HCT116 (cell line): ENCODE data around the gene QPCT. TPM values are rescaled to one million over a fixed set of nuclear protein-coding genes. Genes with fewer than 3 reads are reported as not detected.

Source experiments
- ATAC-seq: fragments of 200-7000 bp; cut with Tn5 transposase; 2 replicates; pipeline ENCODE4 v1.9.1; 2020; ENCODE audit warnings: mild to moderate bottlenecking, moderate library complexity
- BruUV-seq: library from RNA; stranded (reverse); fragments of 400-500 nt; replicated peaks from 2 replicates; lab custom pipeline; 2021; lab: Mats Ljungman, UMichigan
- CTCF ChIA-PET: fragments of 300-600 bp; sonication (Branson Sonifier 250); formaldehyde crosslinking; loops from one replicate; lab custom pipeline; 2021; ENCODE audit warnings: antibody characterized with exemption; lab: Charles Lee
- POLR2A ChIA-PET: fragments of 300-600, 350-600 bp; sonication (Branson Sonifier 250); formaldehyde crosslinking; loops from one replicate; lab custom pipeline; 2021; ENCODE audit warnings: antibody characterized with exemption; lab: Charles Lee
- RAD21 ChIA-PET, 2 experiments: fragments of 300-600 bp; sonication (Branson Sonifier 250); formaldehyde crosslinking; loops; one replicate each; lab custom pipeline; 2023; ENCODE audit warnings: low total read pairs in 2 of 2; ENCODE audit not compliant: uncharacterized antibody in 2 of 2, unreplicated experiment in 2 of 2, low non-redundant PET in 1 of 2; lab: Charles Lee
- DNase-seq: peaks from one replicate; pipeline ENCODE4 v3.0.0-alpha.2; 2010; ENCODE audit warnings: low read depth, low spot score
- H2AFZ ChIP-seq: fragments of 200-600 bp; shearing (Covaris generic), sonication (generic); 2 replicates; pipeline ENCODE4 v1.6.1; 2017; ENCODE audit warnings: low read depth, mixed run types, mixed read lengths, antibody characterized with exemption, low read length; ENCODE audit not compliant: poor library complexity, severe bottlenecking
- H3K27ac ChIP-seq: 2 replicates; pipeline ENCODE4 v1.5.1; 2012; ENCODE audit warnings: low read depth, low read length
- H3K27me3 ChIP-seq: fragments of 200-600 bp; sonication (generic); 2 replicates; pipeline ENCODE4 v1.6.1; 2016; ENCODE audit warnings: mixed run types, low read length, mixed read lengths; ENCODE audit not compliant: insufficient read depth
- H3K36me3 ChIP-seq, 2 experiments: fragments of 200-500 bp in 1 of 2; fragments of 200-600 bp in 1 of 2; sonication (Bioruptor generic) in 1 of 2; sonication (generic) in 1 of 2; 2 replicates each; pipeline versions ENCODE4 v1.5.1 to v1.6.1; 2014 to 2016; ENCODE audit warnings: low read length in 2 of 2, inconsistent platforms in 1 of 2, mixed read lengths in 1 of 2, mixed run types in 1 of 2; ENCODE audit not compliant: insufficient read depth in 2 of 2, control insufficient read depth in 1 of 2
- H3K4me1 ChIP-seq, 2 experiments: fragments of 200-600 bp in 1 of 2; sonication (generic) in 1 of 2; 2 replicates each; pipeline versions ENCODE4 v1.5.1 to v1.6.1; 2012 to 2017; ENCODE audit warnings: low read length in 2 of 2, inconsistent platforms in 1 of 2, mild to moderate bottlenecking in 1 of 2, mixed read lengths in 1 of 2, mixed run types in 1 of 2, moderate library complexity in 1 of 2; ENCODE audit not compliant: insufficient read depth in 2 of 2, control insufficient read depth in 1 of 2
- H3K4me2 ChIP-seq: fragments of 200-600 bp; sonication (generic); 2 replicates; pipeline ENCODE4 v1.6.1; 2017; ENCODE audit warnings: mixed run types, low read length, mixed read lengths
- H3K4me3 ChIP-seq, 2 experiments: fragments of 200-600 bp in 1 of 2; sonication (generic) in 1 of 2; replicated peaks in 1 of 2; 2 replicates each; pipeline ENCODE4 v1.5.1; 2011 to 2016; ENCODE audit warnings: low read length in 2 of 2, control low read depth in 1 of 2, low read depth in 1 of 2, mild to moderate bottlenecking in 1 of 2, mixed read lengths in 1 of 2, mixed run types in 1 of 2
- H3K79me2 ChIP-seq: fragments of 200-600 bp; sonication (generic); 2 replicates; pipeline ENCODE4 v1.6.1; 2017; ENCODE audit warnings: mild to moderate bottlenecking, mixed run types, low read length, moderate library complexity, mixed read lengths; ENCODE audit not compliant: insufficient read depth
- H3K9ac ChIP-seq: fragments of 200-600 bp; sonication (generic); 2 replicates; pipeline ENCODE4 v1.6.1; 2016; ENCODE audit warnings: low read length, mixed read lengths
- H3K9me2 ChIP-seq: fragments of 200-600 bp; sonication (generic), shearing (Covaris generic); 2 replicates; pipeline ENCODE4 v1.6.1; 2017; ENCODE audit warnings: mixed run types, mild to moderate bottlenecking, moderate library complexity; ENCODE audit not compliant: insufficient read depth
- H3K9me3 ChIP-seq, 2 experiments: fragments of 200-500 bp in 1 of 2; fragments of 200-600 bp in 1 of 2; sonication (Bioruptor generic) in 1 of 2; sonication (generic) in 1 of 2; 2 replicates each; pipeline ENCODE4 v1.6.1; 2014 to 2017; ENCODE audit warnings: low read length in 2 of 2, mixed read lengths in 2 of 2, inconsistent platforms in 1 of 2, low read depth in 1 of 2, mild to moderate bottlenecking in 1 of 2, mixed run types in 1 of 2, moderate library complexity in 1 of 2; ENCODE audit not compliant: control insufficient read depth in 1 of 2, insufficient read depth in 1 of 2
- H4K20me1 ChIP-seq: fragments of 200-600 bp; sonication (generic), shearing (Covaris generic); 2 replicates; pipeline ENCODE4 v1.6.1; 2017; ENCODE audit warnings: mixed run types, mild to moderate bottlenecking, moderate library complexity; ENCODE audit not compliant: insufficient read depth
- ATF3 ChIP-seq: IDR thresholded peaks from 2 replicates; pipeline ENCODE4 v1.6.1; 2012
- CBX3 ChIP-seq: IDR thresholded peaks from 2 replicates; pipeline ENCODE4 v1.6.1; 2012; ENCODE audit warnings: low read depth
- CEBPB ChIP-seq: IDR thresholded peaks from 2 replicates; pipeline ENCODE4 v1.6.1; 2012; ENCODE audit warnings: low read depth
- EGR1 ChIP-seq: IDR thresholded peaks from 2 replicates; pipeline ENCODE4 v1.6.1; 2012; ENCODE audit warnings: low read depth
- ELF1 ChIP-seq: IDR thresholded peaks from 2 replicates; pipeline ENCODE4 v1.6.1; 2012; ENCODE audit warnings: low read depth, borderline replicate concordance
- EZH2 ChIP-seq: fragments of 200-600 bp; sonication (generic); IDR thresholded peaks from 2 replicates; pipeline ENCODE4 v1.6.1; 2017; ENCODE audit warnings: antibody characterized with exemption, mixed run types
- FOSL1 ChIP-seq: IDR thresholded peaks from 2 replicates; pipeline ENCODE4 v1.6.1; 2012; ENCODE audit warnings: low read depth
- JUND ChIP-seq: IDR thresholded peaks from 2 replicates; pipeline ENCODE4 v1.6.1; 2012
- POLR2A ChIP-seq: IDR thresholded peaks from 2 replicates; pipeline ENCODE4 v1.7.0; 2011; ENCODE audit warnings: borderline replicate concordance; ENCODE audit not compliant: insufficient read depth, insufficient read length; ENCODE audit errors: extremely low read depth
- POLR2AphosphoS5 ChIP-seq: IDR thresholded peaks from 2 replicates; pipeline ENCODE4 v1.6.1; 2011; ENCODE audit warnings: mild to moderate bottlenecking, low read depth, low read length, moderate library complexity
- RAD21 ChIP-seq: IDR thresholded peaks from 2 replicates; pipeline ENCODE4 v1.6.1; 2012; ENCODE audit warnings: low read depth, mild to moderate bottlenecking
- SIN3A ChIP-seq: IDR thresholded peaks from 2 replicates; pipeline ENCODE4 v1.6.1; 2012; ENCODE audit warnings: low read depth
- SP1 ChIP-seq: IDR thresholded peaks from 2 replicates; pipeline ENCODE4 v1.6.1; 2012; ENCODE audit warnings: low read depth
- SRF ChIP-seq: IDR thresholded peaks from 2 replicates; pipeline ENCODE4 v1.6.1; 2012; ENCODE audit warnings: low read depth
- TCF7L2 ChIP-seq: IDR thresholded peaks from 2 replicates; pipeline ENCODE4 v1.7.0; 2011; ENCODE audit warnings: borderline replicate concordance, inconsistent platforms; ENCODE audit not compliant: insufficient read depth, insufficient read length; ENCODE audit errors: extremely low read depth
- YY1 ChIP-seq: IDR thresholded peaks from 2 replicates; pipeline ENCODE4 v1.6.1; 2011; ENCODE audit warnings: low read length, low read depth, moderate library complexity, mild to moderate bottlenecking; ENCODE audit not compliant: insufficient replicate concordance; ENCODE audit errors: extremely low read depth
- ZBTB33 ChIP-seq: IDR thresholded peaks from 2 replicates; pipeline ENCODE4 v1.6.1; 2011; ENCODE audit warnings: mild to moderate bottlenecking, low read length, moderate library complexity; ENCODE audit not compliant: insufficient replicate concordance; ENCODE audit errors: extremely low read depth
- ZFX ChIP-seq: fragments of 450-650 bp; IDR thresholded peaks from 2 replicates; pipeline ENCODE4 v1.6.1; 2017
- ZNF274 ChIP-seq: fragments of 200-500 bp; sonication (Bioruptor generic); IDR thresholded peaks from 2 replicates; pipeline ENCODE4 v1.6.1; 2014; ENCODE audit warnings: mild to moderate bottlenecking, low read depth, low read length, inconsistent platforms
- intact Hi-C: fragments of 100-400 bp; cut with micrococcal nuclease; formaldehyde crosslinking; loops from 2 replicates; pipeline ENCODE4 v1.10.0; 2022
- total RNA-seq: library from RNA; stranded (reverse); gene quantifications from one replicate; pipeline ENCODE4 v1.2.1, GENCODE V29; 2021; ENCODE audit not compliant: unreplicated experiment
- TF ChIP-seq, protein P1 (sequence below): IDR thresholded peaks from 2 replicates; pipeline ENCODE4 v1.6.1; 2012

QPCT gene
- total RNA-seq, 1 experiment from 2014 or later: not detected

DNA sequence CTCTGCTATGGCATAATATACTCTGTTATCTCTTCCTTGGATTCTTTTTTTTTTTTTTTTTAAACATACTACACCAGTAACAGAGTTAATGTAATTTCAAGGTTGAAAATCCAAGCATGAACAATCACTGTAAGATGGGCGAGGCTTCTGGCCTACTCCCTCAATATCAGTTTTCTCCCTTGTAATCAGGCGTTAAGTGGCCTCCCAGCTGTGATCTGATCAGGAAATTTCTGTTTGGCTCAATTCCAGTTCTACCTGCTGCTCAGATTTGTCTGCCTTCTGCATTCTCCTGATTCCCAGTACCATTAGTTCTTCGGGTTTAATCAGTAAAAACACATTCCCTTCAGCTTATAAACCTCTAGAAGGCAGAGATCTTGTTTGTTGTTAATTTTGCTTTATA lies 38.4 kb upstream of the QPCT start:
- Histone ChIP-seq H3K79me2 (no peaks in the 10 kb centered on the region; the same call in 1 of the 2 replicates), H2AFZ (no peak overlapping the region), H3K4me3 (no peak overlapping the region), H4K20me1 (no peaks in the 10 kb centered on the region), H3K27ac (no peak overlapping the region), H3K4me1 (peaks cover 0 to 23% of the 10 kb centered on the region in 2 experiments; a peak in 2 of 4 replicates), H3K27me3 (no peaks in the 10 kb centered on the region), H3K4me2 (no peak overlapping the region), H3K36me3 (no peaks in the 10 kb centered on the region), H3K9me2 (no peaks in the 10 kb centered on the region), H3K9ac (no peak overlapping the region), H3K9me3 (no peaks in the 10 kb centered on the region)
- BruUV-seq: no TSS peak
- RAD21 ChIA-PET: no interaction called here
- no peak for ATAC-seq
- intact Hi-C loops: no loop called here
- no peak for DNase-seq
- CTCF ChIA-PET: no interaction called here
- POLR2A ChIA-PET: no interaction called here
- no peak for TF ChIP-seq POLR2AphosphoS5
- no peak for TF ChIP-seq SIN3A

- Histone ChIP-seq H3K9ac (no peak overlapping the region), H3K4me2 (no peak overlapping the region), H3K4me1 (peaks cover 0 to 14% of the 10 kb centered on the region in 2 experiments; a peak in 2 of 4 replicates), H3K9me2 (no peaks in the 10 kb centered on the region)
- DNase-seq: no peak
- intact Hi-C loops: no loop called here
- no peak for ATAC-seq
- no peak for TF ChIP-seq ELF1
- no peak for TF ChIP-seq EZH2
- TF ChIP-seq ATF3: no peak
- TF ChIP-seq SIN3A: no peak
- TF ChIP-seq EGR1: no peak
- TF ChIP-seq JUND: no peak
- no peak for TF ChIP-seq YY1
- TF ChIP-seq SP1: no peak
- TF ChIP-seq SRF: no peak
- TF ChIP-seq RAD21: no peak
- TF ChIP-seq CEBPB: no peak
- no peak for TF ChIP-seq ZFX
- TF ChIP-seq FOSL1: no peak
- no peak for TF ChIP-seq TCF7L2
- no peak for TF ChIP-seq ZBTB33
- TF ChIP-seq ZNF274: no peak
- TF ChIP-seq, protein P1, sequence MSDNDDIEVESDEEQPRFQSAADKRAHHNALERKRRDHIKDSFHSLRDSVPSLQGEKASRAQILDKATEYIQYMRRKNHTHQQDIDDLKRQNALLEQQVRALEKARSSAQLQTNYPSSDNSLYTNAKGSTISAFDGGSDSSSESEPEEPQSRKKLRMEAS: no peak
- no peak for TF ChIP-seq POLR2A
- no peak for TF ChIP-seq POLR2AphosphoS5
- no peak for TF ChIP-seq CBX3
- TF ChIP-seq, all 23 proteins: peak for 0
- no peaks in the 10 kb centered on the region for H3K9me3 ChIP-seq
- ChIA-PET RAD21 (no interaction called here), POLR2A (no interaction called here), CTCF (no interaction called here)
- H3K36me3 ChIP-seq: no peaks in the 10 kb centered on the region
- no TSS peak for BruUV-seq
- peaks cover 3% of the 10 kb centered on the region; the same call in 1 of the 2 replicates for H3K79me2 ChIP-seq
- H2AFZ ChIP-seq: no peak overlapping the region
- no peak overlapping the region for H3K27ac ChIP-seq
- H4K20me1 ChIP-seq: no peaks in the 10 kb centered on the region
- no peak overlapping the region for H3K4me3 ChIP-seq
- H3K27me3 ChIP-seq: no peaks in the 10 kb centered on the region
These were observed 36.9 kb upstream of the QPCT start for GRCh38 chr2:37307500-37307899.
